ENCODE measurements around the gene CLMN. TPM values are rescaled to one million over a fixed set of nuclear protein-coding genes. Genes with fewer than 3 reads are reported as not detected.

Gene CLMN
- total RNA-seq, 1 donor = 0.36 TPM

DNA sequence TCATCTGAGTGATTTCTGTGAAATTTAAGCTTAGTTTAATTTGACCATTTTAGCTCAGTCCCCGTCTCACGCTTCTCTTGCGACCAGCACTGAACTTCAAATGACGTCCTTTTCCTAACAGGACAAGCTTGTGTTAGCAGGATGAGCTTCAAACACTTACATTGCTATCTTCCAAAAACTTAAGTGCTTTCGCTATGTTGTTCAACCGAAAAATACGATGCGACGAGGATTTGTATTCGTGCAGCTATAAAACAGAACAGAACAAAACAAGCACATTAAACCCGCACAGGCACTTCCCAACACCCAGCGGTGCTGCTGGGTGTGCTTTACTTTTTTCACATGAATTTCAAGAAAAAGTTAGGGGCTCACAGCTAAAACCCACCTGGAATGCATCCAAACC lies 98.2 kb downstream of the CLMN start:
- no peak overlapping the region for H3K4me3 ChIP-seq (ENCODE audit: low read depth, low read length)
- TF ChIP-seq CTCF (IDR thresholded peaks at IDR 0.05; ENCODE audit: insufficient read depth, low read length) = no peak
- DNase-seq (ENCODE audit: low read depth) = no peak

DNA sequence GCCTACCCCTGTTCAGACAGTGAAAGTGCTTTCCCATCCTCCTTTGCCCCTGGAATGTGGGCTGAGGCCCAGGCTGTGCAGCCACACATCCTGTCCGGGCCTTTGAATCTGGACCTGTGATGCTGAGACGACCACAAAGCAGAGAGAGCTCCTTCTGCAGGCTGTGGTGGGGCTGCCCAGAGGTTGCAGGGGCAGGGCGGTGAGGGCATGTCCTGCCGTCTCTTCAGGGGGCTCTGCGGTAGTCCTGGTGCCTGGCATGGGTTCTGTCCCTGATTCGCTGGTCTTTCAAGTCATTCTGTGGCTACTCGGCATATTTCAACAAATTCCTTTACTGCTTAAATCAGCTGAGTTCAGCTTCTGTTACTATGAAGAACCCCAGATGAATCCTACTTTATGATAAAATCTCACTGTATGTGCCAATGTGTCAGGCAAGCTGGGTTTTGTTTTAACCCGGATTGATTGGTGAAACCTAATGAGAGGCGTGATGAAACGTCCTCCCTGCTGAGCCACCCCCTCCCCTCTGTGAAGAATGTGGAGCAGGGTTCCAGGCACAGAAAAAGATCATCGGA lies 99.0 kb downstream of the CLMN start:
- H3K4me3 ChIP-seq (ENCODE audit: low read depth, low read length) = no peak overlapping the region
- no peak for TF ChIP-seq CTCF (IDR thresholded peaks at IDR 0.05; ENCODE audit: insufficient read depth, low read length)
- peak; percentile 32 for DNase-seq (ENCODE audit: low read depth)

DNA sequence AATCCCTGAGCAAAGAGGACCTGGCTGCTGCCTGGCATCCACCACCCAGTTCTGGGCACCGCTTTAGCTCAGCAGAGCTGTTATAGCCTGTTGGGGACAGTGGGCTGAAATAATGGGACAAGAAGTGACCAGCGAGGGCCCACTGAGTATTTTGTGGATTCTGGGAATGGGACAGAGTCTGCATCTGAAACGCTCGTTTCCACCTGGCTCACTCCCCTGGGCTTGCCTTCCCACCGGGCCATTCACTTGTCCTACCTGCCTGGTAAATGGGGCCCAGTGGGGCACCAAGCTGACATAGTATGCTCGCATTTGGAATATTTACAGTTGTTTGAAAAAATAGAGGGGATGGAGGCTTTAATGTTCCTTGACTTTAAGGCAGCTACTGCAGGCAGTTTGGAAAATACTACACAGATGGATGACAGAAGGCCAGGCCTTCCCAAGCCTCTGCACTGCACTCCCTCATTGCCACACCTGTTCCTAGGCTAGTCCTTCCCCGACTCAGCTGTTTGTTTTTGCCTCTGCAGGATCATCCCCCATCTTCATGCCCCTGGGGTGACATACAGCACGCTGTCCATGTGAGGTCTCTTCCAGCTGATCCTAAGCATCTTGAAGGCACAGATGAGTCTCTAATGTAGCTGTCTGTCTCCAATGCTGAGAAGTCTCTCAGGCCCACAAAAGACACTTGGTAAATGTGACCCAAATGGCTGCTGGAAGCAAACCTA lies 101.1 kb downstream of the CLMN start:
- DNase-seq (ENCODE audit: low read depth) = no peak
- no peak overlapping the region for H3K4me3 ChIP-seq (ENCODE audit: low read depth, low read length)
- TF ChIP-seq CTCF (IDR thresholded peaks at IDR 0.05; ENCODE audit: insufficient read depth, low read length) = no peak

GRCh38 chr14:95218006-95218405 lies 101.7 kb downstream of the CLMN start:
- TF ChIP-seq CTCF (IDR thresholded peaks at IDR 0.05; ENCODE audit: insufficient read depth, low read length) = no peak
- no peak overlapping the region for H3K4me3 ChIP-seq (ENCODE audit: low read depth, low read length)
- DNase-seq (ENCODE audit: low read depth) = no peak

DNA sequence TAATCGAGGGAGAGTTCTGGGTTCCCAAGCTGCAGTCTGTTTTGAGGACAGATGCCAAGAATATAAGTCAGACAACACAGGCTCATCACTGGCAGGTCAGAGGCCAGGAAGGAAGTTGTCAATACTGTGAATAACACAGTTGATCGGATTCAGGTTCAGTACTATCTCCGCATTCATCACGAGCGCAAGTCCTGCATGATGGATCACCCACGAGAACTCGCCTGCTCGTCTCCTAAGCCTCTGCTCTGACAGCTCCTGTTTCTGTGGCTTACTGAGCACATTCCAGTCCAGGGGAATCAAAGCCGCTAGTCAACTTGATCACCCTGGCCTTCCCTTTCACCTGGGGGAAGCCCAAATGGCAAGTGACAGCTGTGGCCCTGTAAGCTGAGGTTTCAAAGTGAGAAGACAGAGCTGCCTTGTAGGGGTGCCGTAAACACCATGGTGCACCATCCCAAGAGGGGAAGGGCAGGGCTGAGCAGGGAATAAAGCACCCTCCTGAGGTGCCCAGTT lies 102.3 kb downstream of the CLMN start:
- TF ChIP-seq CTCF (IDR thresholded peaks at IDR 0.05; ENCODE audit: insufficient read depth, low read length) = no peak
- no peak for DNase-seq (ENCODE audit: low read depth)
- no peak overlapping the region for H3K4me3 ChIP-seq (ENCODE audit: low read depth, low read length)

- no peak for TF ChIP-seq CTCF (IDR thresholded peaks at IDR 0.05; ENCODE audit: insufficient read depth, low read length)
- H3K4me3 ChIP-seq (ENCODE audit: low read depth, low read length) = no peak overlapping the region
- DNase-seq (ENCODE audit: low read depth) = no peak
Observed at GRCh38 chr14:95216008-95216407, 103.7 kb downstream of the CLMN start.

Measured in fibroblast of the aortic adventitia (primary cell).